Mesenchymal stem cell (in vitro differentiated cells and primary cell): ENCODE measurements around the gene BICC1.

Source experiments
- DNase-seq: peaks from one replicate; pipeline ENCODE4 v3.0.0-alpha.2; 2013
- H2AFZ ChIP-seq: one replicate; pipeline ENCODE4 v1.6.1; 2013; ENCODE audit warnings: low read depth, mild to moderate bottlenecking, control low read depth, inconsistent platforms, low read length, moderate library complexity
- H2AK5ac ChIP-seq: 2 replicates; pipeline ENCODE4 v1.6.1; 2013; ENCODE audit warnings: low read length, moderate library complexity, mild to moderate bottlenecking, inconsistent platforms; ENCODE audit not compliant: severe bottlenecking
- H2BK120ac ChIP-seq: one replicate; pipeline ENCODE4 v1.6.1; 2013; ENCODE audit warnings: low read depth, mild to moderate bottlenecking, inconsistent platforms, low read length, moderate library complexity
- H2BK12ac ChIP-seq, 2 experiments: one replicate each; pipeline ENCODE4 v1.6.1; 2013; ENCODE audit warnings: inconsistent platforms in 2 of 2, low read length in 2 of 2, mild to moderate bottlenecking in 2 of 2, moderate library complexity in 2 of 2, control low read depth in 1 of 2
- H2BK15ac ChIP-seq: one replicate; pipeline ENCODE4 v1.6.1; 2013; ENCODE audit warnings: mild to moderate bottlenecking, low read depth, inconsistent platforms; ENCODE audit not compliant: poor library complexity, severe bottlenecking
- H2BK5ac ChIP-seq: 2 replicates; pipeline ENCODE4 v1.6.1; 2013; ENCODE audit warnings: low read depth, mild to moderate bottlenecking, low read length, control low read depth, inconsistent platforms; ENCODE audit not compliant: poor library complexity, severe bottlenecking
- H3K14ac ChIP-seq, 2 experiments: one replicate each; pipeline ENCODE4 v1.6.1; 2013; ENCODE audit warnings: inconsistent platforms in 2 of 2, low read length in 2 of 2, control low read depth in 1 of 2, mild to moderate bottlenecking in 1 of 2, moderate library complexity in 1 of 2
- H3K18ac ChIP-seq, 2 experiments: one replicate each; pipeline ENCODE4 v1.6.1; 2013; ENCODE audit warnings: inconsistent platforms in 2 of 2, low read length in 2 of 2, control low read depth in 1 of 2, low read depth in 1 of 2, mild to moderate bottlenecking in 1 of 2
- H3K23ac ChIP-seq, 2 experiments: one replicate each; pipeline ENCODE4 v1.6.1; 2013; ENCODE audit warnings: inconsistent platforms in 2 of 2, low read length in 2 of 2, mild to moderate bottlenecking in 2 of 2, moderate library complexity in 2 of 2, control low read depth in 1 of 2
- H3K27ac ChIP-seq: 2 replicates; pipeline ENCODE4 v1.5.1; 2013; ENCODE audit warnings: mild to moderate bottlenecking, moderate library complexity, low read length, control low read depth, inconsistent platforms; ENCODE audit not compliant: poor library complexity, severe bottlenecking
- H3K27me3 ChIP-seq, 2 experiments: 2 replicates each; pipeline versions ENCODE4 v1.6.1 to v1.7.0; 2013; ENCODE audit warnings: low read length in 2 of 2, mild to moderate bottlenecking in 2 of 2, moderate library complexity in 2 of 2, control low read depth in 1 of 2, inconsistent platforms in 1 of 2; ENCODE audit not compliant: control insufficient read depth in 1 of 2, insufficient read depth in 1 of 2
- H3K36me3 ChIP-seq, 2 experiments: 2 replicates each; pipeline versions ENCODE4 v1.6.1 to v1.7.0; 2013; ENCODE audit warnings: low read length in 2 of 2, control low read depth in 1 of 2, inconsistent platforms in 1 of 2, low read depth in 1 of 2, mild to moderate bottlenecking in 1 of 2; ENCODE audit not compliant: insufficient read depth in 2 of 2, control insufficient read depth in 1 of 2
- H3K4ac ChIP-seq, 2 experiments: one replicate each; pipeline ENCODE4 v1.6.1; 2013; ENCODE audit warnings: inconsistent platforms in 2 of 2, low read length in 2 of 2, mild to moderate bottlenecking in 2 of 2, moderate library complexity in 2 of 2, control low read depth in 1 of 2, low read depth in 1 of 2
- H3K4me1 ChIP-seq: 2 replicates; pipeline ENCODE4 v1.6.1; 2013; ENCODE audit warnings: low read depth, low read length, control low read depth; ENCODE audit not compliant: control insufficient read depth, insufficient read depth
- H3K4me2 ChIP-seq: 2 replicates; pipeline ENCODE4 v1.6.1; 2013; ENCODE audit warnings: low read length, mild to moderate bottlenecking, inconsistent platforms; ENCODE audit not compliant: poor library complexity, severe bottlenecking
- H3K4me3 ChIP-seq, 2 experiments: 2 replicates each; pipeline versions ENCODE4 v1.5.1 to v1.7.0; 2013; ENCODE audit warnings: low read length in 2 of 2, mild to moderate bottlenecking in 2 of 2, control low read depth in 1 of 2, low read depth in 1 of 2; ENCODE audit not compliant: insufficient read depth in 1 of 2
- H3K79me1 ChIP-seq: replicated peaks from 2 replicates; pipeline ENCODE4 v1.6.1; 2013; ENCODE audit warnings: mild to moderate bottlenecking, control low read depth, low read length, inconsistent platforms; ENCODE audit not compliant: poor library complexity, severe bottlenecking
- H3K9ac ChIP-seq: 2 replicates; pipeline ENCODE4 v1.7.0; 2013; ENCODE audit warnings: mild to moderate bottlenecking, low read length, moderate library complexity
- H3K9me3 ChIP-seq: 2 replicates; pipeline ENCODE4 v1.7.0; 2013; ENCODE audit warnings: mild to moderate bottlenecking, low read length; ENCODE audit not compliant: control insufficient read depth
- H4K8ac ChIP-seq: one replicate; pipeline ENCODE4 v1.6.1; 2013; ENCODE audit warnings: inconsistent platforms, mild to moderate bottlenecking, low read length, moderate library complexity
- H4K91ac ChIP-seq: one replicate; pipeline ENCODE4 v1.6.1; 2013; ENCODE audit warnings: mild to moderate bottlenecking, low read length, inconsistent platforms
- WGBS: methylation state at CpG from one replicate; pipeline ENCODE4 v1.1.7; 2013; ENCODE audit warnings: mixed read lengths; 5-methylcytosine and 5-hydroxymethylcytosine counted together

Gene BICC1

GRCh38 chr10:58826694-58827093 is 314.0 kb downstream of the BICC1 start:
- Histone ChIP-seq H3K27me3 (no peaks in the 10 kb centered on the region), H3K36me3 (peaks cover 4 to 91% of the 10 kb centered on the region in 2 experiments), H2BK120ac (no peak overlapping the region), H2AK5ac (no peak overlapping the region), H3K4ac (no peak overlapping the region), H3K4me1 (no peaks in the 10 kb centered on the region), H3K23ac (no peak overlapping the region), H4K8ac (no peak overlapping the region), H3K27ac (no peak overlapping the region), H2BK5ac (no peak overlapping the region), H3K4me3 (no peak overlapping the region), H3K9me3 (no peaks in the 10 kb centered on the region), H2BK12ac (no peak overlapping the region), H3K14ac (no peak overlapping the region), H3K18ac (no peak overlapping the region), H2AFZ (no peak overlapping the region), H2BK15ac (no peak overlapping the region), H3K79me1 (peaks cover 6% of the 10 kb centered on the region), H3K9ac (no peak overlapping the region), H4K91ac (no peak overlapping the region), H3K4me2 (no peak overlapping the region)
- 48% methylated on average over 6 of the region's 6 CpGs for WGBS
- DNase-seq = no peak

- Histone ChIP-seq H2BK12ac (no peak overlapping the region), H3K23ac (no peak overlapping the region), H3K79me1 (peaks cover 7% of the 10 kb centered on the region), H2BK15ac (no peak overlapping the region), H3K4ac (no peak overlapping the region), H2AFZ (no peak overlapping the region), H3K9me3 (no peaks in the 10 kb centered on the region), H2AK5ac (no peak overlapping the region), H2BK120ac (no peak overlapping the region), H3K4me3 (no peak overlapping the region), H3K9ac (no peak overlapping the region), H3K14ac (no peak overlapping the region), H4K91ac (no peak overlapping the region), H3K18ac (no peak overlapping the region), H4K8ac (no peak overlapping the region), H3K4me2 (no peak overlapping the region), H3K4me1 (no peaks in the 10 kb centered on the region), H3K27ac (no peak overlapping the region), H3K27me3 (no peaks in the 10 kb centered on the region), H2BK5ac (no peak overlapping the region), H3K36me3 (peaks cover 4 to 90% of the 10 kb centered on the region in 2 experiments)
- WGBS = 98% methylated on average over 2 of the region's 3 CpGs
- DNase-seq = no peak
These were observed 314.7 kb downstream of the BICC1 start for GRCh38 chr10:58827381-58827780.

- no peak overlapping the region for H4K91ac ChIP-seq
- H2BK5ac ChIP-seq = no peak overlapping the region
- peaks cover 5% of the 10 kb centered on the region for H3K79me1 ChIP-seq
- peaks cover 4 to 66% of the 10 kb centered on the region in 2 experiments for H3K36me3 ChIP-seq
- no peak overlapping the region for H2BK120ac ChIP-seq
- no peak overlapping the region for H3K23ac ChIP-seq
- H3K4me2 ChIP-seq = no peak overlapping the region
- no peak overlapping the region for H2BK15ac ChIP-seq
- H3K4me1 ChIP-seq = no peaks in the 10 kb centered on the region
- no peak for DNase-seq
- H2AFZ ChIP-seq = no peak overlapping the region
- H3K27me3 ChIP-seq = no peaks in the 10 kb centered on the region
- no peak overlapping the region for H3K18ac ChIP-seq
- H2BK12ac ChIP-seq = no peak overlapping the region
- H3K27ac ChIP-seq = no peak overlapping the region
- no peak overlapping the region for H3K14ac ChIP-seq
- no peak overlapping the region for H3K4me3 ChIP-seq
- no peak overlapping the region for H3K9ac ChIP-seq
- no peak overlapping the region for H4K8ac ChIP-seq
- no peaks in the 10 kb centered on the region for H3K9me3 ChIP-seq
- no peak overlapping the region for H2AK5ac ChIP-seq
- WGBS = 84% methylated on average over 5 of the region's 5 CpGs
- H3K4ac ChIP-seq = no peak overlapping the region
These were observed 317.2 kb downstream of the BICC1 start for GRCh38 chr10:58829839-58830238.

- Histone ChIP-seq H2AK5ac (no peak overlapping the region), H3K4ac (no peak overlapping the region), H3K9ac (no peak overlapping the region), H3K4me3 (no peak overlapping the region), H3K27me3 (no peaks in the 10 kb centered on the region), H3K79me1 (peaks cover 5% of the 10 kb centered on the region), H2BK5ac (no peak overlapping the region), H3K9me3 (no peaks in the 10 kb centered on the region), H3K14ac (no peak overlapping the region), H2BK12ac (no peak overlapping the region), H4K91ac (no peak overlapping the region), H3K23ac (no peak overlapping the region), H2BK15ac (no peak overlapping the region), H2BK120ac (no peak overlapping the region), H3K18ac (no peak overlapping the region), H2AFZ (no peak overlapping the region), H4K8ac (no peak overlapping the region), H3K4me2 (no peak overlapping the region), H3K36me3 (peaks cover 4 to 57% of the 10 kb centered on the region in 2 experiments), H3K4me1 (no peaks in the 10 kb centered on the region), H3K27ac (no peak overlapping the region)
- no peak for DNase-seq
These were observed 318.0 kb downstream of the BICC1 start for GRCh38 chr10:58830697-58831096.
